ELF-1 (cell line): ENCODE data around the gene DCUN1D4.

ENCODE experiments used
- DNase-seq: peaks from one replicate; pipeline ENCODE4 v3.0.0-alpha.2; 2016; ENCODE audit warnings: low read depth, low spot score

Gene DCUN1D4

DNA sequence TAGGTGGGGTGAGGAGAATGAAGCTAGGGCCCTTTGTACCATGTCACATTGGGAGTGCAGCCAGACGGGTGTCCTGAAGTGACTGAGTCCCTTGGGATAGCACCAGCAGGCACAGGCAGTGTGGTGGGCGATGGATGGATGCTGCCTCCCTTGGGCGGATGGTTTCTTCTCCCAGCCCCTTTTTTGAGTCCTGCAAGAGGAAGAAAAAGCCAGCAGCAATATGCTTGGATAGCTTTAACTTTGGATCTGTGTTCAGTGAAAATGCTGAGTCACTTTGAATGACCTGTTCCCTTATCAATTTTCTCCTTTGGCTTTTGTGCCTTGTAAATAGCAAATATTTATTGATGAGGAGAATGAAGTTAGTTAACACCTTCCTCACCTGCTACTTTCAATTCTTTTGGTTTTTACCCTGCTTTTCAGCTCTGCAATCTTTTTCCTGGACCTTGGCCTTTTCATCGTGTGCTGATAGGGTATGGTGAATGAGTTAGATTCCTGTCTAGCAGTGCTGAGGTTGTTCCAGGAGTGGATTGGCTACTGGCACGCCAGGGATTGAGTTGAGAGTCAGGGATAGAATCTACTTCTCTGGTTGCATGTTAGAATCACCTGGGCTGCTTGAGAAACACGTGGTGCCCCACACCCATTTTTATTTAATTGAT, 10.2 kb downstream of the DCUN1D4 start:
- DNase-seq: peak; percentile 17

- DNase-seq: no peak
Measured at GRCh38 chr4:51855270-51855669, 12.3 kb downstream of the DCUN1D4 start.

DNA sequence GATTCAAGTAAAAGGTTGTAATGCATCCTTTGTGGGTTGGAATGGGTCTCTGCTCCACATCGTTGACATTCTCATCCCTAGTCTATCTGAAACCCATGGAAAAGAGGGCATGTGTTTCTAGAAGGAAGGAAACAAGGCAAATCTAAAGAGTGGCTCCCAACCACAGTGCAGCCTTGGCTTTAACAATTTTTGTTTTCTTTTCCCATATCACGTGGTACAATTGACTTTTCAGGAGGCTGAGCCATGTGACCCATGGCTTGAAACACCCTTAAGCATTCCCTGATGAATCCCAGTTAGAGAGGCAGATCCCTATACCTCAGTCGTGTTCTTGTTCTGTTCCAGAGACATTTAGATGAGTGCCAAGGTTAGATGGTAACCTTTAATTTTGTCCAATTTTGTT, 12.8 kb downstream of the DCUN1D4 start:
- no peak for DNase-seq

DNA sequence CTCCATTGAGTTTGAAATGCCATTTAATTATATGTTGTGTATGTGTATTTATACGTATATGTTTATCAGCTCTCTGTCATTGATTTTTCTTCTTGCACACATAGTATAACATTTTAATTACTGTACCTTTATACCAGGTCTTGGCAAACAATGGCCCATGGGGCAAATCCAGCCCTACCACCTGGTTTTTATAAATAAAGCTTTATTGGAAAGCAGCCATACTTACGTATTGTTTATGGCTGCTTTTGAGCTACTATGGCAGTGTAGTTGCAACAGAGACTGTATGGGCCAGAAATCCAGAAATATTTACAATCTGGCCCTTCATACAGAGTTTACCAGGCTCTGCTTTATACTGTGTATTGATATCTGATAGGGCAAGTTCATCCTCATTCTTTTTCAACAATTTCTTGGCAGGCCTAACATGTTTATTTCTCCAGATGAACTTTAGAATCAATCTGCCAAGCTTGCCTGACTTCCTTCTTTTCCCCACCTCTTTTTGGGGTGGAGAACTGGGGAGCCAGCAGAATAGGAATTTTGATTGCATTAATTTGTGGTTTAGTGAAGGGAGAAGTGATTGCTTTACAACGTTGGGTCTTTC, 15.8 kb downstream of the DCUN1D4 start:
- DNase-seq: no peak

DNA sequence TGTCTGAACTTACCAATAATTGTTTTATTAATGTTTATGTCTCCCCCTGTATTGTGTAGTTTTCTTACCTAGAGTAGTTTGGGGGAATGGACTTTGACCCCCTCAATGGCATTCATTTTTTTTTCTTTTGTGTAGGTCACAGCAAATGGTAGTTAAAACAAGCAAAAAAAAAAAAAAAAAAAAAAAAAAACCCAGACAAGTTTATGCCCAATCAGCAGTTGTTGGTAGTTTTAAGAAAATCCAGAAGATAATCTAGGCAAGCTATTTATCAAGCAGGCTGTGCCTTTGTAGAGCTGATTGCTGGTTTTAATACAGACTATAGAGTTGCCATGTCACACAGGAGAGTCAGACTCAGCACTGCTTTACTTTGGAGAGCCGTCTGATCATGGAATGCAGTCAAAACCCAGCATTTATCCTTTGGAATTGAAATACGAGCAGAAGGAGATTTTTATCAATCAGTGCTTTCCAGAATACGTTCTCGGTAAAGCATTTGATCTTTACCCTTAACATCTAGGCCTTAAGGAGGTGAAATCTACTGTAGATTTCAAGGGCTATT, 16.6 kb downstream of the DCUN1D4 start:
- no peak for DNase-seq

GRCh38 chr4:51862199-51862598, 19.2 kb downstream of the DCUN1D4 start:
- DNase-seq: no peak

- no peak for DNase-seq
Measured at GRCh38 chr4:51862781-51863180, 19.8 kb downstream of the DCUN1D4 start.

GRCh38 chr4:51865717-51866116, 22.8 kb downstream of the DCUN1D4 start:
- DNase-seq: no peak

- no peak for DNase-seq
Measured at GRCh38 chr4:51866835-51867234, 23.9 kb downstream of the DCUN1D4 start.

- DNase-seq: no peak
Measured at GRCh38 chr4:51867689-51868448, 24.9 kb downstream of the DCUN1D4 start.

DNA sequence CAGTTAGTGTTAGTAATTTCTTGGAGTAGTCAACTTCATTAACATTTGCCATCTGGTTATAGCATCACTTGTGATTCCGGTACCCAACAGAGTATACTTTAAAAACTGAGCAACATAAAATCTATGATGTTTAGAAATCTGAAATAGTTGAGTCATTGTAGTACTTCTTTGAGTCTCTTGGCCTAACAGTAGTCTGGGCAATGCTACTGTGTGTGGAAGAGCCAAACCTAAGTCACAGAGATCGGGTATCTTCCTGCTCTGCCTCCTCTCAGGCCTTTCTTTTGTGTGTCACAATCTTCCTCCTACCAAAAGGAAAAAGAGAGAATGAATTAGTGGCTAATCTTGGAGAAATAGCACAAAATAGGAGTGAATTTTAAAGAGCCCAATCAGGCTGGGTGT, 25.5 kb downstream of the DCUN1D4 start:
- no peak for DNase-seq

DNA sequence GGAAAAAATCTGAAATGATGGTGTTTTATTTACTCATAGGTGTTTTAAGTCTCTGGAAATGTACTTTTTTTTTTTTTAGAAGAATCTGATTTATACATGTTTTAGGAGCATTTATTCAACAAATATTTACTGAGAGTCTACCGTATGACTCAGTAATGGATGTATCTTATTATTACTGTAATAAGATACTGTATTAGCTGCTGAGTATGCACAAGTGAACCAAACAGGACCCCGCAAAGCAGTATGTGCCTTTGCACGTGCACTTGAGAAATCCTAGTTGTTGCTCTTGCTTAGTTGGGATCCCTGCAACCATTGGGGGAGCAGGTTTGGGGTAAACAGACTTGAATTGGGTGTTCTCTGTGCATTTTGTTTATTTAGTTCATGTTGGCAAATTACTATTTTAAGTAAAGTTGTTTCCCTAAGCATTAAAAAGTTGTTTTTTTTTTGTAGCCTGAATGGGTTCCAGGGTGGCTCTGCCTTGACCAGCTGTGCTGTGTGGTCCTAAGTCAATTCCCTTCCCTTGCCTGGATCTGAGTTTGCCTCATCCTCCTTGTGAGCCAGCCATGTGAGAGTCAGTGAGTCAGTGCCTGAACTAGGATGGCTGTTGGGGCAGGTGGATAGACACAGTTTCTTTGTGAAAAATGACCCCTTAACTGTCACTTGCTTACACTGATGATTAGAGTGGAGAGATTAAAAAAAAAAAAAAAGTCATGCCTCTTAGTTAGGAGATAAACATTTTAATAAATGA, 27.7 kb downstream of the DCUN1D4 start:
- DNase-seq: no peak

- no peak for DNase-seq
Measured at GRCh38 chr4:51872283-51872997, 29.5 kb downstream of the DCUN1D4 start.

- DNase-seq: no peak
Measured at GRCh38 chr4:51874551-51874950, 31.6 kb downstream of the DCUN1D4 start.

- DNase-seq: no peak
Measured at GRCh38 chr4:51878431-51878830, 35.5 kb downstream of the DCUN1D4 start.

- DNase-seq: no peak
Measured at GRCh38 chr4:51880016-51880915, 37.3 kb downstream of the DCUN1D4 start.

DNA sequence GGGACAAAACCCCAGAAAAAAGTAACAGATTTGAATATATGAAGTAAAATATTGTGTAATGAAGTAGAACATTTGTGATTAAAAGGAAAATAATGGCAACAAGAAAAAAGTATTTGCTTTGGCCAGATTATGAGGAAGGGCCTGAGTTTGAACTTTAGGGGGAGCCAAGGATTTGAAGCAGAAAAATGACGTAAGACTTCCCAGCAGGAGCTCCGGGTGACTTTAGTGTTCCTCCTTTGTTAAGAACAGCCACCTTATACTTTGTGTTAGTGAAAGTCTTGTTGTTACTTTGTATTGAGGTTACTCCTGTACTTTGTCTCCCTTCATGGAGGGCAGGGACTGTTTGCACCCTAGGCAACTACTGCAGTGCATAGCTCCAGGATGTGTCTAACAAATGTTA, 41.1 kb downstream of the DCUN1D4 start:
- no peak for DNase-seq

DNA sequence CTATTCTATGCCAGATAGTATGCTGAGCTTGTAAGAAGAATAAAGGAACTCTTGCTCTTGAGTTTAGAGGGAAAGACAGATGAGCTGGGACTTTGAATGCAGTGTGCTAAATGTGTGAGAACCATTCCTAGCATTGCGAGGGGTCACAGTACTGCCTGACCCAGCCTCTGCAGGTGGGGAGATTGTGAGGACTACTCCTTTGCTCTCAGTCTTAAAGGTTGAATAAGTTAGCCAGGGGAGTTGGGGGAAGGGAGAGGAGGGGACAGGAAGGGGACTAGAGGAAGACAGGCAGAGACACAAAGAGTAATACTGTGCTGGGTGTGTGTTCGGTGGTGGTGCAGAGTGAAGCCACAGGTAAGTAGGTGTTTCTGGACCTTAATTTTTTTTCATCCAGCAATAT, 41.7 kb downstream of the DCUN1D4 start:
- no peak for DNase-seq

- peak; percentile 42 for DNase-seq
Measured at GRCh38 chr4:51885363-51885762, 42.4 kb downstream of the DCUN1D4 start.

DNA sequence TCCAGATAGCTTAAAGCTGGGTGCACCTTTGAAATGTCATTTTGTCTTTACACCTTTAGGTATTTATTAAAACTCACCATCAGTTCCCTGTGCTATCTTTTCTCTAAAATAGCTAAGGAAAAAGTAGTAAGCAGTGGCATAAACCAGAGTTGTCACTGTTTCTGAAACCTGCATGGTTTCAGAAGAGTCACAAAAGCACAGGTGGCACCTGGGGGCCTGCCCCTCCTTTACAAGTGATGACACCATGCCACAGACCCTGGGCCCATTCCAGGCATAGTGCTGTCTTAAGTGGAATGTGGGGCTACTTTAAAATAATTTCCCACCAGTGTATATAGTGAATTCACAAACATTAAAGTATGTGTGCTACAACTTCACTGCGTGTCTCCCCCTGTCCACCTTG, 47.8 kb downstream of the DCUN1D4 start:
- no peak for DNase-seq
